Pulmonary artery endothelial cell (primary cell): ENCODE results near the gene FSTL4. TPM values are rescaled to one million over a fixed set of nuclear protein-coding genes. Genes with fewer than 3 reads are reported as not detected.

ENCODE experiments used
- DNase-seq: peaks from one replicate; pipeline ENCODE4 v3.0.0-alpha.2; 2011; ENCODE audit warnings: low read depth, low spot score
- total RNA-seq: library from RNA; depleted of rRNA; stranded (reverse); fragments of >200 nt; gene quantifications from 2 replicates; pipeline ENCODE4 v1.2.3, GENCODE V29; 2014

The FSTL4 gene
- total RNA-seq, 1 donor from 2014 or later, result not detected

DNA sequence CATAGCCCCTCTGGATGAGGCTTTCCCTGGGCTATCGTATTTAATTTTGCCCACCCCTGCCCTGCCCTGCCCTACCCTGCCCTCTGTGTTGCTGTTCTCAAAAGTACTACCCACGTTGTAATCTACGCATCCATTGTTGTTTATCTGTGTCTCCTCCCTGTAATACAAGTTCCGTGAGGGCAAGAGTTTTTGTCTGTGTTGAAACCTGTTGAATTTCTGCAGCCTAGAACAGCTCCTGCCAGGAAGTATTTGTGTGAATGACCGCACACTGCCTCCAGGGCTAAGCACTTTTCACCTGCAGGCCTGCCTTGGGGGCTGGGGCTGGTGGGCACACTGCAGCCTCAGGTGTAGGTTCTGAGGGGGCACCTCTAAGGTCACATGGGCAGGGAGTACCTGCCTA is 315.7 kb downstream of the FSTL4 start:
- DNase-seq, result no peak

GRCh38 chr5:133295520-133295919 is 316.8 kb downstream of the FSTL4 start:
- no peak for DNase-seq

- no peak for DNase-seq
These were observed 318.0 kb downstream of the FSTL4 start for GRCh38 chr5:133294380-133294779.

GRCh38 chr5:133293960-133294359 is 318.4 kb downstream of the FSTL4 start:
- no peak for DNase-seq

GRCh38 chr5:133292300-133292699 is 320.0 kb downstream of the FSTL4 start:
- DNase-seq, result no peak

DNA sequence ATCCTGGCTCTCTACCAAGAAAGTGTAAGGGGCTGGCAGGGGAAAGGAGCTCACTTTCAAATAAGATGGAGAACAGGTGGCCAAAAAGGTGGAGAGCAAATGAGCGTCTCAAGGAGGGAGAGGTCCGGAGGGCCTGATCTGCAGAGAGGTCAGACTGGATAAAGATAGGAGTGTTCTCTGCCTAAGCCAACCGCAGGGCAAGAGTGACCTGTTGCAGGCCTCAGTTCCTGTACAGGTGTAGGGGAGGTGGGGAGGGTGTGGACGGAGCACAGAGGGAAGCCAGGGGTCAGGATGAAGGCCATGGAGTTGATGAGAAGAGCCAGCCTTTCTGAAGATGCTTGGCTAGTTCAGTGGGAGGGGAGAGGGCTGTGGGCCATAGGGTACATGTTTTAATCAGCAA is 320.8 kb downstream of the FSTL4 start:
- no peak for DNase-seq

DNA sequence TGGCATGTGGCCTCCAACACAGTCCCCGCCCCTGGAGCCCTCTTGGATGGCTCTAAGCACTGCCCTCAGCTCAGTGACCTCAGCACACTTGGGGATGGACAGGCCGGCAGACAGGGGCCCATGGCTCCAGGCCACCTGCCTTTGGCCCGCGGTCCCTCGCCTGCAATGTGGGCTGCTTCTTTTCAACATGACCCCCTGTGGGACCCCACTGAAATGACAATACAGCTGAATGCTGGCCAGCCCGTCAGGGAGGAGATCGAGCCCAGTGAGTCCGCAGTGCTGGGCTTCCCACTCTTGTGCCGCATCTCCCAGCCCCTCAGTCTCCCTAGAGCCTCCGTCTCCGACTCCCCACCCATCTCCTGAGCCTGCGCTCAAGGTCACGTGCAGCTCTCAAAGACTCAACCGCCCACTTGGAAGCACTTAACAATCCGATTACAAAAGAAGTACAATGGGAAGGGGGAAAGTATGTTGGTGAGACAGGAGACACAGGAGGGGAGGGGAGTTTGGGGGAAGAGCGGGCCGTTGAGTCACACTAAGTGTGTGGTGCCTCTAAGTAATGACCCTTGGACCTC is 321.6 kb downstream of the FSTL4 start:
- DNase-seq, result no peak

DNA sequence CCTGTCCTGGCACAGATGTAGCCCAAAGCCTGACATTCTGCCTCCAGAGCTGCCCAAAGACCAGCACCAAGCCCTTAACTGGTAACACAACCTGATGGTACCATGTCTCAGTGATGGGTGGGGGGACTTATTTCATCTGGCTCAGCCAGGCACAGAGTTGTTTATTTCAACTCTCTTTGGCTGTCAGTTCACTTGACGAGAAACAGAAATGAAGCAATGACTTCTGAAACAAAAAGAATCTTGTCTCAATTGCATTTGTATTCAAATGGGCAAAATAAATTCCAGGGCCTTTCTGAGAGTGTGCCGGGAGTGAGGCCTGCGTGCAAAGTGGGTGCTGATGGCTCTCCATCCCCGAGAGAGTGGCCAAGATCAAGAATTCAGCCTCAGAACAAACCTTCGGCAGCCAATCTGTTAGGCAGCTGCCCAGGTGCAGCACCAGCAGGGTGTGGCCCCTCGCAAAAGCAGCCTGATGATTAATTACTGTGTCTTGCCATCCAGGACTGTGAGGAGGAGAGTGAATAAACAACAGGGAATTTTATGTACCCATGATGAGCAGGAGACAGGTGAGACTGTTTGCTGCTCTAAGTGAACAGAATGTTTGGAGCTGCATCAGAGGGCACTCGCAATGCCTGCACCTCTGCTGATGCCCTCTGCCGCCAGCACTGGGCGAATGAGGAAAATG is 322.5 kb downstream of the FSTL4 start:
- no peak for DNase-seq

GRCh38 chr5:133287500-133287899 is 324.8 kb downstream of the FSTL4 start:
- no peak for DNase-seq

DNA sequence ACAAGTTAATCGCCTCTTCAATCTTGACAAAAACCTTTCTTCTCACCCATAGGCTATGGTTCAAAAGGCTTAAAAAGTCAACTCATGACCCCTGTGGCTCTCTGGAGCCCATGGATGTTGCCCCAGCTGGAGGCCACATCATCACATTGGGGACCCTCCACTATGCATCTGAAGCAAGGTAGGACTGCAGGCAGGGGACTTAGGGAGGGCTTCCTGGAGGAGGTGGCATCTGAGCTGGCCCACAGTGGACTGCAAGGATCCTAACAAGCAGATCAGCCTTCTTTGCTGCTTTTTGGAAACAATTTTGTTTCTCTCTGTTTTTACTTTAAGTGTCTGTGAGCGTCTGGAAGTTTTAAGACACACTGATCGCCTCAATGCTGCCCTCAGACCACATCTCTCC is 325.9 kb downstream of the FSTL4 start:
- DNase-seq, result no peak

GRCh38 chr5:133285583-133286021 is 326.7 kb downstream of the FSTL4 start:
- DNase-seq, result no peak

GRCh38 chr5:133284306-133284705 is 328.0 kb downstream of the FSTL4 start:
- DNase-seq, result no peak

DNA sequence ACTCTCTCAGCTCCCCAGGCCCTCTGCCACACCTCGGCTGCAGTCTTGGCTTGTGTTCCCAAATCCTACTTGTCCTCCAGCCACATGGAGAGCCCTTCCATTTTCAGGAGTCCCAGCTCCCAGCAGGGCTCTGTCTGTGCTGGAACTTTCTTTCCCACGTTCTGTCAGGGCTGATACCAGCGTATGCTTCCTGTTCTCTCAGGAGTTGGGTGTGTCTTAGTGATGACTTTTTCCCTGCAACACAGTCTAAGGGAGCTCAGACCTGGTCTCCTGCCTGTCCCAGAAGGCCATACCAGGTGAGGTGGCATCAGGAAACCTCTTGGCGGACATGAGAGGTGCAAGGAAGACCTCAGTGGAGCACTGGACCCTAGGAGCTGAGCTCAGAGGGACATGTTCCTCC is 334.0 kb downstream of the FSTL4 start:
- DNase-seq, result no peak

DNA sequence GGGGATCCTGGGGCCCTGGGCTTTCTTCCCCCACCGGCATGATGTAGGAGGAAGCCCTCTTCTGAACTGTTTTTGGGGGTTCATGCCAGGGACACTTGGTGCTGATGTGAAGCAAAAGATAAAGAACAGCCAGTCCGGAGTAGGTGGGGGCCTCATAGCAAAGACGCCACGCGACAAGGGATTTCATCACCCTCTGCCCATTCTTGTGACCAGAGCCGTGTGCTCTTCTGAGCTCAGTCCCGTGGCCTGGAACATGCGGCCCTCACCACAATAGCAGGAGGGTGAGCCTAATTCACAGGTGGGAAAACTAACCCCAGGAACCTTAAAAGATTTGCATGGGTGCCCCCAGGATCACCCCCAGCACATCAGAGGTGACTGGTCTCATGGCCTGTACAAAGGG is 334.6 kb downstream of the FSTL4 start:
- no peak for DNase-seq

- no peak for DNase-seq
These were observed 336.2 kb downstream of the FSTL4 start for GRCh38 chr5:133276171-133276570.

GRCh38 chr5:133275631-133276030 is 336.7 kb downstream of the FSTL4 start:
- no peak for DNase-seq

- DNase-seq, result no peak
These were observed 337.8 kb downstream of the FSTL4 start for GRCh38 chr5:133274597-133274935.

DNA sequence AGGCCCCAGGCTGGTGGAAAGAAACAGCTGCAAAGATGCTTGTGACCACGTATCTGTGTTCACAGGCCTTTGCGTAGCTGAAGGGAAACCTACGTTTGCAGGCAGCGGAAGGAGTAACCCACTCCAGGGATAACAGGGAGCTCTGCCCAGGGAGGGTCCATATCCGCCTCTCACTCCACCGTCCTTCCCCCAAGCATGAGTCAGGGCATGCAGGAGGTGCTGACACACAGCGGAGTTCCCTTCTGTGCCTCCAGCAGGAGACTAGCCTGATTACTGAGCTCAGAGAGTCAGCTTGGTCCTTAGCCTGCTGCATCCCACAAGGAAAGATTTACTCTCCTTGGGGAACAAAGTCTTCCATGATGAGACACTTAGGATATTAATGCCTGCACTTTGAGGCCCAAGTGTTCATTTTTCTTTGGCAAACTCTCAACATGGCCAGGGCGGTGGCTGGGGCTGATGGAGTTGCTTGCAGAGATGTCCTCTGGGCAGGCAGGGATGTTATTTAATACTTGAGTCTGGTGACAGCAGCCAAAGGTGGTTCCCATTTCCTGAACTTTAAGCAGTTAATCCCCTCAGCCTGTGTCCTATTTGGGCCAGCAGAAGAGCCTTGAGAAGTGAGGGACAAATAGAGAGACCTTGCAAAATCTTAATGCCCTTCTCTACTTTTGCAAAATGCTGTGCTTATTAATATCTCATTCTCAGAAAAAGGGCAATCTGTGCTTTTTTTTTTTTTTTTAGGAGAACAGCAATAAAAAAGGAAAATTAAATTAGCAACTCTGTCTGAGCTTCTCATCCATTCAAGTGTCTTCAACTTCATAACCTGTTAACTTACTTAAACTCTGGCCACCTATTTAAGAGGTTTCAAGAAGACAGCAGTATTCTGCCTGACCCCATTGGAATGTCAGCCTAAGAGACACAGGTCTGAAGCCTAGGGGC is 338.4 kb downstream of the FSTL4 start:
- no peak for DNase-seq

GRCh38 chr5:133272345-133272744 is 340.0 kb downstream of the FSTL4 start:
- no peak for DNase-seq

GRCh38 chr5:133271606-133272005 is 340.7 kb downstream of the FSTL4 start:
- no peak for DNase-seq

DNA sequence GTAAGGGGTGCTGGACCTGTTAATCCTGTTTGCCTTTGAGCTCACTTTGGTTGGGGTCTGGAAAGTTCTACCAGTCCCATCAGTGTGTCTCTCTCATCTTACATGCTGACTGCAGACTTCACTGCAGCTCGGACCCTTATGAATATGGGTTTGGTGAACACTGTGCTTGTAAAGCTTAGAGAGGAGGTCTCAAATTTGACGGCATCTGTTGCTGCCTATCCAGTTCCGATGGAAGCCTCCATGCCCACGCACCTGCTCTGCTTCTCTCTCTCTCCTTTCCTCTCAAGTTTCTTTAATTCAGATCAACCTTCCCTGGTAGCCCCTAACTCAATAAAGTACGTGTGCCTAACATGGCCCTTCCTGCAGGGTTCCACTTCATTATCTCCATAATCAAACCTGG is 342.6 kb downstream of the FSTL4 start:
- DNase-seq, result no peak

- DNase-seq, result no peak
These were observed 344.7 kb downstream of the FSTL4 start for GRCh38 chr5:133267601-133268000.
